ENCODE data around the gene KPNA5.

DNA sequence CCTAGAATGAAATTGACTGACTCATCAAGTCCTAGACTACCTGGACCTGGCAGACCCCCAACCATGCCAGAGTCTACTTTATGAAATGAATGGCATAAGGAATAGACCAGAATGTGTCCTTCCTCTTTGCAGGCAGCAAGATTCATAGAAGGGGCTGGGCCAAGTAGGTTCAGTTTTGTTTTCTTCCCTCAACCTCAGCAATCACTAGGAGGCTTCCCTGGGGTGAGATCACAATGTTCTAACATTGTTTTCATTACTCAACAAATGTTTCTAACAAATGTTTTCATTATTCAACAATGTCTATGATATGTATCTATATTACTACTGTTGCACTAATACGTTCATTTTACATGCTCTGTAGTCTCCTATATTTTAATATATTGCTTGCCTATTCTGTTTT is 92.9 kb downstream of the KPNA5 start:
- TF ChIP-seq CTCF (IDR thresholded peaks at IDR 0.05) (no peak), POLR2A (IDR thresholded peaks at IDR 0.05) (no peak), POLR2AphosphoS5 (IDR thresholded peaks at IDR 0.05) (no peak)
